ENCODE results near the gene FOSL2.
A peak's percentile ranks its signal among the peaks of the same experiment; 100 is the strongest.

The FOSL2 gene

GRCh38 chr2:28393114-28393836, 617 bp downstream of the FOSL2 start:
- H3K27ac ChIP-seq: peak overlapping the region; percentile 88
- no peak for TF ChIP-seq ZFX (IDR thresholded peaks at IDR 0.05)
- TF ChIP-seq, protein P1, sequence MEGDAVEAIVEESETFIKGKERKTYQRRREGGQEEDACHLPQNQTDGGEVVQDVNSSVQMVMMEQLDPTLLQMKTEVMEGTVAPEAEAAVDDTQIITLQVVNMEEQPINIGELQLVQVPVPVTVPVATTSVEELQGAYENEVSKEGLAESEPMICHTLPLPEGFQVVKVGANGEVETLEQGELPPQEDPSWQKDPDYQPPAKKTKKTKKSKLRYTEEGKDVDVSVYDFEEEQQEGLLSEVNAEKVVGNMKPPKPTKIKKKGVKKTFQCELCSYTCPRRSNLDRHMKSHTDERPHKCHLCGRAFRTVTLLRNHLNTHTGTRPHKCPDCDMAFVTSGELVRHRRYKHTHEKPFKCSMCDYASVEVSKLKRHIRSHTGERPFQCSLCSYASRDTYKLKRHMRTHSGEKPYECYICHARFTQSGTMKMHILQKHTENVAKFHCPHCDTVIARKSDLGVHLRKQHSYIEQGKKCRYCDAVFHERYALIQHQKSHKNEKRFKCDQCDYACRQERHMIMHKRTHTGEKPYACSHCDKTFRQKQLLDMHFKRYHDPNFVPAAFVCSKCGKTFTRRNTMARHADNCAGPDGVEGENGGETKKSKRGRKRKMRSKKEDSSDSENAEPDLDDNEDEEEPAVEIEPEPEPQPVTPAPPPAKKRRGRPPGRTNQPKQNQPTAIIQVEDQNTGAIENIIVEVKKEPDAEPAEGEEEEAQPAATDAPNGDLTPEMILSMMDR (conservative IDR thresholded peaks at IDR 0.05): no peak

DNA sequence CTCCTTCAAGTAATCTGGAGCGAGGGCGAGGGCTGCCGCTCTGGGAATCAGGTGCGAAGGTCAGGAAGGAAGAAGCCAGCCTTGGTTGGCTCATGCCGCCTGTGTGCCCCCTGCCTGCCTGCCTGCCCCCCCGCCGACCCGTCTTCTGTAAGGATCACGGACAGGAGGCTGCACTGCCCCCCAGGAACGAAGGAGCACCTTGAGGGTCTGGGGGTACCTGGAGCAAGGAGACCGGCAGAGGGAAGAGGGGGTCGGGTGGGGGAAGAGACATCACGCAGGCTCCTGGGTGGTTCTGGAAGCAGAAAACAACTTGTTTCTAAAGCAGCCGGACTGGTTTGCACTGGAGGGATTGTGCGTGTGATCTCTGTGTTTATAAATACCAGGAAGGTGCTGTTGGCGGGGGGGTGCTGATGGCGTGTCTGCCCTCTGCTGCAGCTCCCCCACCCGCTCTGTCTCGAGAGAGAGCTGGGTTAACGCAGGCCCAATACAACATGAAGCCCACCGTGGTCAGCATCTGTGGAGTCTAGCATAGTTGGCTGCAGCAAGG, 1.7 kb downstream of the FOSL2 start:
- TF ChIP-seq ZFX (IDR thresholded peaks at IDR 0.05): no peak
- TF ChIP-seq, protein P1 (conservative IDR thresholded peaks at IDR 0.05): no peak
- H3K27ac ChIP-seq: peak overlapping the region; percentile 88

DNA sequence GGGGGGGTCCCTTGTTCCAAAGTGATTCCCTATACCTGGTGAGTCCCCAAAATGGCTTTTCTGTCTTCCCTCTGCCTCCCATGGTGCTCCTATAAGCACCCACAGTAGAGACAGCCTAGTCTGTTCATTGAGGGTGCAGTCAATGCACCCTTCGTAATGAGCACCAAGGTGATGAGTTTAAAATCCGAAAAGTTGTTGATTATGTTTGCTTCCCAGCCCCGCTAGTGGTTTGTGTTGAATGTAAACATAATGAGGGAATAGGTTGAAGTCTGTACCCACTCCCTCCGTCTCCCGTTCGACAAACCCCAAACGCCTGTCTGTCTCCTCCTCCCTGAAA, 2.3 kb downstream of the FOSL2 start:
- H3K27ac ChIP-seq: peak overlapping the region; percentile 88

GRCh38 chr2:28395334-28396061, 2.8 kb downstream of the FOSL2 start:
- H3K27ac ChIP-seq: peak overlapping the region; percentile 88
- TF ChIP-seq ZFX (IDR thresholded peaks at IDR 0.05): no peak
- TF ChIP-seq, protein P1 (conservative IDR thresholded peaks at IDR 0.05): no peak

More for the DNA sequence above, 2.3 kb downstream of the FOSL2 start:
- TF ChIP-seq ZFX (IDR thresholded peaks at IDR 0.05): no peak
- TF ChIP-seq, protein P1 (conservative IDR thresholded peaks at IDR 0.05): no peak

DNA sequence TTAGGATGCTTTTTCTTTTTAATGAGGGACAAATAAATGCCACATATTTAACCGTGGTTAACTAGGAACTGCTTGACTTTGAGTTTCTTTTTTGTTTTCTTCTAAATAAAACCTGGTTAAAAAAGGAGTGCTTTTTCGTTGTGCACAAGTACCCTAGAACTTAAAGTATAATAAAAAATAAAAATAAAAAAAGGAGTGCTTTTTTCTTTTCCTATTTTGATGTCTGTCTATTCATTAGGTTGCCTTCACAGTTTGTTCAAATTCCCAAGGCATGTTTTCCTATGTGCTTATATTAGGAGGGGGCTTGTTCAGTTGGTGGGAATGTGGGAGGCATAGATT, 4.4 kb downstream of the FOSL2 start:
- H3K27ac ChIP-seq: no peak overlapping the region
- TF ChIP-seq, protein P1 (conservative IDR thresholded peaks at IDR 0.05): no peak; the same call in 1 of the 2 replicates
- TF ChIP-seq ZFX (IDR thresholded peaks at IDR 0.05): no peak

GRCh38 chr2:28398101-28398834, 5.6 kb downstream of the FOSL2 start:
- H3K27ac ChIP-seq: no peak overlapping the region
- TF ChIP-seq ZFX (IDR thresholded peaks at IDR 0.05): no peak
- TF ChIP-seq, protein P1 (conservative IDR thresholded peaks at IDR 0.05): no peak

All from C4-2B (cell line).